ENCODE results near the gene TP53TG5.

TP53TG5 gene

DNA sequence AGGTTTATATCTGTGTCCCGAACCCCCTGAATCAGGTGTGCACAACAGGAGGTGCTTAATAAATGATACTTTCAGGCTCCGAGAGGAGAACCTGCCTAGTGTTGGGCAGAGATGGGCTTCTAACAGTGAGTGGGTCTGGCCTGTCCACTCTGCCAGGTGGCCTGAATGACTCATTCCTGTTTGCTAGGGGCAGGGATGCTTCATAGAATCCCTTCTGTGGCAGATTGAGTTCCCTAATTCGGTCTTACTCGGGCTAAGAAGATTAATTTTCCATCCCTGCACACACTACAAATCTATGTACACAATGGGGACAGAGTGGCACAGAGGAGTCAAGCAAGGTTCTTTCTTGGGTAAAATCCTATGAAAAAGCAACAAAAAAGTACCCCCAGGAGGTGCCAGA, 49.7 kb downstream of the TP53TG5 start:
- no peak for DNase-seq (ENCODE audit: low read depth in 2 of 3, low spot score in 2 of 3)

DNA sequence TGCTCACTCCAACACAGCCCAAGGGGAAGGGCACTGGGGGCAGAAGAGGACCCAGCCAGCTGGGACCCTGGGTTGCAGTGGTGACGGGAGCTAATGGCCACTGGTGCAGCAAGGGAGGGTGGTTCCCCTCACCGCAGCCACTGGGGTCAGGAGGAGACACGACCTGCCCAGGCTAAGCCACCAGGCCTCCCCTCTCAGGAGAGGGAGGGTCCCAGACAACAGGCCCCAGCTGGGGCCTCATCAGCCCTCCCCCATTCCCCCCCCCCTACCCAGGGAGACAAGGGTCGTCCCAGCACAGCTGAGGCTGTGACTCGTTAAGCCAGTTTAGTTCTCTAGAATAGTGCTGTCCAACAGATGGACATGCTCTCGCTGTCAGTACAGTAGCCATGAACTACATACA, 52.8 kb downstream of the TP53TG5 start:
- no peak for DNase-seq (ENCODE audit: low read depth in 2 of 3, low spot score in 2 of 3)

DNA sequence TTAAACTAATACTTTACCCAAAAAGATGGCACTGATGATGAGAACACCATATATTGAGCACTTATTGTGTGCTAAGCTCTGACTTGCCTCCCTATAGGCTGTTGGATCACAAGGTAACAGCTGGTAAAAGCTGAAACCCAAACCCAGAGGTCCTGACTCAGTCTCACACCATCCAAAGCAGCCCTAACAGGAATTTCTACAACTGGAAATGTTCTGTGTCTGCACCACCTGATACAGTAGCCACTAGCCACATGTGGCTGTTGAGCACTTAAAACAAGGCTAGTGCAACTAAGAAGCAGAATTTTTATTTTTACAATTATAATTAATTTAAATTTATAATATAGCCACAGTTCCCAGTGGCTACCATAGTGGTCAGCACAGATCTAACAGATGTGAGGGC, 54.4 kb downstream of the TP53TG5 start:
- no peak for DNase-seq (ENCODE audit: low read depth in 2 of 3, low spot score in 2 of 3)

DNA sequence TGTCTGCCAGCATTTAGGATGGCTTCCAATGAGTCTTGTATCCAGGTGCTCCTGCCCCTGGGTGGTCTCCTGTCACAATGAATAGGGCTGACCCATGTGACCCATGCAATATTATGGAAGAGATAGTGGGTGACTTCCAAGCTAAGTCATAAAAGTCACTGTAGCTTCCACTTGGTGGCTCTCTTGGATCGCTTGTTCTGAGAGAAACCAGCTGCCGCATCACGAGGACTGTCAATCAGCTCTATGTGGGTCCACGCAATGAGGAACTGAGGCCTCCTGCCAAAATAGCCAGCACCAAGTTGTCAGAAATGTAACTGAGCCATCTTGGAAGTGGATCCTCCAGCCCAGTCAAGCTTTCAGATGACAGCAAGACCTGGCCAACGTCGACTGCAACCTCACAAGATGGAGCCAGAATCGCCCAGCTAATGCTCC, 55.2 kb downstream of the TP53TG5 start:
- DNase-seq (ENCODE audit: low read depth in 2 of 3, low spot score in 2 of 3) = no peak
